Prostate gland (tissue), 2 donors: Measurements from ENCODE around the gene RPAP2.

Experiments used
- POLR2A ChIP-seq: fragments of 450-650 bp; IDR thresholded peaks from one replicate; pipeline ENCODE4 v1.6.1; 2016; ENCODE audit warnings: antibody characterized with exemption, mild to moderate bottlenecking
- POLR2AphosphoS5 ChIP-seq: sonication (generic); formaldehyde crosslinking; IDR thresholded peaks from one replicate; pipeline ENCODE4 v1.6.1; 2017; ENCODE audit warnings: antibody characterized with exemption
- TF ChIP-seq, protein P1 (sequence below), 4 experiments: fragments of 200-600 bp in 2 of 4; fragments of 450-650 bp in 2 of 4; sonication (generic) in 2 of 4; IDR thresholded peaks; 1 replicate in 3 of 4; 2 replicates in 1 of 4; pipeline ENCODE4 v1.5.1; 2016 to 2019; ENCODE audit warnings: antibody characterized with exemption in 4 of 4, mild to moderate bottlenecking in 2 of 4, moderate library complexity in 2 of 4

DNA sequence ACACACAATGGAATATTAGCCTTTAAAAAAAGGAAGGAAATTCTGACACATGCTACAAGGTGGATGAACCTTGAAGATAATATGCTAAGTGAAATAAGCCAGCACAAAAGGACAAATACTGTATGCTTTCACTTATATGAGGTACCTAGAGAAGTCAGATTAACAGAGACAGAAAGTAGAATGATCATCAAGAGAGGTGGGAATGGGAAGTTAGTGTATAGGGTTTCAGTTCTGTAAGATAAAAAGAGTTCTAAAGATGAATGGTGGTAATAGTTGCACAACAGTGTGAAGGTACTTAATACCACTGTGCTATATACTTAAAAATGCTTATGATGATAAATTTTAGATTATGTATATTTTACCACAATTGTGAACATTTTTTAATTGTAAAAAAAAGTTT, 7.2 kb downstream of the RPAP2 start:
- TF ChIP-seq, protein P1, sequence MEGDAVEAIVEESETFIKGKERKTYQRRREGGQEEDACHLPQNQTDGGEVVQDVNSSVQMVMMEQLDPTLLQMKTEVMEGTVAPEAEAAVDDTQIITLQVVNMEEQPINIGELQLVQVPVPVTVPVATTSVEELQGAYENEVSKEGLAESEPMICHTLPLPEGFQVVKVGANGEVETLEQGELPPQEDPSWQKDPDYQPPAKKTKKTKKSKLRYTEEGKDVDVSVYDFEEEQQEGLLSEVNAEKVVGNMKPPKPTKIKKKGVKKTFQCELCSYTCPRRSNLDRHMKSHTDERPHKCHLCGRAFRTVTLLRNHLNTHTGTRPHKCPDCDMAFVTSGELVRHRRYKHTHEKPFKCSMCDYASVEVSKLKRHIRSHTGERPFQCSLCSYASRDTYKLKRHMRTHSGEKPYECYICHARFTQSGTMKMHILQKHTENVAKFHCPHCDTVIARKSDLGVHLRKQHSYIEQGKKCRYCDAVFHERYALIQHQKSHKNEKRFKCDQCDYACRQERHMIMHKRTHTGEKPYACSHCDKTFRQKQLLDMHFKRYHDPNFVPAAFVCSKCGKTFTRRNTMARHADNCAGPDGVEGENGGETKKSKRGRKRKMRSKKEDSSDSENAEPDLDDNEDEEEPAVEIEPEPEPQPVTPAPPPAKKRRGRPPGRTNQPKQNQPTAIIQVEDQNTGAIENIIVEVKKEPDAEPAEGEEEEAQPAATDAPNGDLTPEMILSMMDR (IDR thresholded peaks at IDR 0.05) = no peak
- TF ChIP-seq POLR2AphosphoS5 (no peak), POLR2A (no peak)
